Stimulated activated naive CD8-positive, alpha-beta T cell treated with anti-CD3 and anti-CD28 coated beads, Interleukin-15, amount 100 ng/mL, for 72 hours (primary cell): Measurements from ENCODE around the gene HOXB5.
A peak's percentile ranks its signal among the peaks of the same experiment; 100 is the strongest.

Experiments
- ATAC-seq: fragments of 150-1000 bp; cut with Tn5 transposase; 2 replicates; pipeline ENCODE4 v1.10.0; 2021; ENCODE audit warnings: mild to moderate bottlenecking, moderate library complexity
- DNase-seq, 2 donors: peaks; one replicate each; pipeline ENCODE4 v3.0.0; 2021 to 2022
- H3K27ac Mint-ChIP-seq, 2 donors: one replicate each; pipeline ENCODE4 v1.8.0; 2022; ENCODE audit warnings: mild to moderate bottlenecking in 2 of 2, mixed read lengths in 2 of 2, moderate library complexity in 2 of 2
- H3K27me3 Mint-ChIP-seq: one replicate; pipeline ENCODE4 v1.8.0; 2022; ENCODE audit warnings: mixed read lengths
- H3K4me1 Mint-ChIP-seq: one replicate; pipeline ENCODE4 v1.8.0; 2022; ENCODE audit warnings: mild to moderate bottlenecking, mixed read lengths
- H3K4me3 Mint-ChIP-seq, 2 donors: one replicate each; pipeline ENCODE4 v1.8.0; 2022; ENCODE audit warnings: mild to moderate bottlenecking in 2 of 2, mixed read lengths in 2 of 2, moderate library complexity in 1 of 2
- H3K9me3 Mint-ChIP-seq, 2 donors: one replicate each; pipeline ENCODE4 v1.8.0; 2022; ENCODE audit warnings: mixed read lengths in 2 of 2

HOXB5 gene

DNA sequence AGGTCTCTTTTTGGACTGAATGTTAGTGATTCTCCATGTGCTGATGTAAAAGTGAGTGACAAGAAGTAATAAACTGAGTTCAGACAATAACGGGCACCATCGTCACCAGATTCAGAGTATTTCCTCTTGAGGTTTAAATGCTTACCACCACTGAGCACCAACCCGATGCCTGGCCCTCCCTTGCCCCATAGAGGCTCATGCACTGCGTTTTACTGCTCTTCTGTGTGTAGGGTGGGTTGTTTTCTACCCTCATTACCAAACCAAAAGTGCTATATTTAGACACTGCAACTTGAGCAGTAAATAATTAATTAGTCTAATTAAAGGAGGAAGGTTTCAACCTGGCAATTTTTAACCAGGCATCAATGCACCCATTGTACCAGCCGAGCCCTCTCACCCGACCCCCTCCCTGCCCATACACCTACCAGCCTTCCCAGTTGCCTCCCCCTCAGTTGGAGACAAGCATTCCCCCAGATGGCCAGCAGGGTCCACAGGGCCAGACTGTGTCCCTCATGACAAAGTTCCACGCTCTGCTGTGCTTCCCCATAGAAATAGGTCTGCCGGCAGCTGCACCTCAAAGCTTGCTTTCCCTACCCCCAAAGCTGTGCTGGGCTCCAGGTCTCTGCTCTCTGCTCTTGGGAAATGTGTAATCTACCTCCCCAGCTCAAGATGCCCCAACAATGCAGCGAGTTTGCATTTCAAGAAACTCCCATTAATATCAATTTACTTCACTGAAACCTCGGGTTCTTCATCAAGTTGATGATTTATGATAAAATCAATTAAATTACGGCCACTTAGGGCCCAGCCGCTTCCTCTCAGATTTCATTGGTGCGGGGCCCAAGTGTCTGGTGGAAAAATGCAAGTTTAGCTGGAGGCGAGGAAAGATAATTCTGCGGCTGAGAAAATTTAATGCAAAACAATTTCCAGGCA, 31.4 kb downstream of the HOXB5 start:
- H3K4me3 Mint-ChIP-seq: no peak overlapping the region
- no peak overlapping the region for H3K27ac Mint-ChIP-seq
- no peaks in the 10 kb centered on the region for H3K4me1 Mint-ChIP-seq
- ATAC-seq: no peak
- H3K9me3 Mint-ChIP-seq: no peaks in the 10 kb centered on the region
- H3K27me3 Mint-ChIP-seq: peaks cover 43% of the 10 kb centered on the region
- DNase-seq: no peak

DNA sequence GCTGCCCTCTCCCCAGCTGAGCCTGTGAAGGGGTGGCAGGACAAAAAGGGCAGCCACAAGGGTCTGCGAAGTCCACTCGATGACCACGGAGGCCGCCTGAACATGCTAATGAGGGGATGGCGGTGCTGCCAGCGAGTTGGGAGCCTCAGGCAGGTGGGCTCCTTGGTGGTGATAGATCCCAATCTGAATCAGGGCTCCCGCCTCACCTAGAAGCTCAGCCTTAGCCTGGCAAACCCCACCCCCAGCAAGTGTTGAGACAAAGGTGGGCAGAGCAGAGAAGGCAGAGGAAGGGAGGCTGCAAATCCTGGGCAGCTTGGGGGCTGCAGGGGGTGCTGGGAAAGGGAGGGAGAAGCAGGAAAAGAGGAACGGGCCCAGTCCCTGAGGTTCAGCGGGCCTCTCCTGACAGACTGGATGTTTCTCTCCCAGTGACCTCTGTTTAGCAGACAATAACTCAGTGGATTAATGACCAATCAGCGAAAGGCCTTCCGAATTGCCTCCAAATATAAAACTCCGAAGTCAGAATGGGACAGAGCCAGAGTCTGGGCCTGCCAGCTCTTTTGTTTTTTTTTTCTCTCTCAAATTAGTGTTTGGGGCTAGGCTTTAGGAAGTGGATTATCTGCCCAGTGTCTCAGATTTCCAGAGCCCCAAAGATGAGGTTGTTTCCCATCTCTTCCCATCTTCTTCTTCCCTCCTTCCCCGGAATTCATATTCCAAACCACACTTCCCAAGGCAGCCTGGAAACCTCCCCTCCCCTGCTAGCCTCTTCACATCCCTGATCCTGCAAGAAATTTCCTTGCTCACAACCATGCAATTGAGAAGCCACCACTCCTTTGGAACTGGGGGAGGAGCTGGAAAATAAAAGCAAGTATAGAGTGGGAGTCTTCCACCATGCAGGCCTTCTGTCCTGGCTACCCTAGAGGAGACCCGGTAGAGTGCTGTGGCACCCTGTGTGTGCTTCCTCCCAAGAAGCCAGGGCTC, 33.5 kb downstream of the HOXB5 start:
- H3K27me3 Mint-ChIP-seq: peaks cover 63% of the 10 kb centered on the region
- no peaks in the 10 kb centered on the region for H3K9me3 Mint-ChIP-seq
- H3K27ac Mint-ChIP-seq: no peak overlapping the region
- no peak for ATAC-seq
- peaks cover 10% of the 10 kb centered on the region for H3K4me1 Mint-ChIP-seq
- H3K4me3 Mint-ChIP-seq: no peak overlapping the region
- no peak for DNase-seq

DNA sequence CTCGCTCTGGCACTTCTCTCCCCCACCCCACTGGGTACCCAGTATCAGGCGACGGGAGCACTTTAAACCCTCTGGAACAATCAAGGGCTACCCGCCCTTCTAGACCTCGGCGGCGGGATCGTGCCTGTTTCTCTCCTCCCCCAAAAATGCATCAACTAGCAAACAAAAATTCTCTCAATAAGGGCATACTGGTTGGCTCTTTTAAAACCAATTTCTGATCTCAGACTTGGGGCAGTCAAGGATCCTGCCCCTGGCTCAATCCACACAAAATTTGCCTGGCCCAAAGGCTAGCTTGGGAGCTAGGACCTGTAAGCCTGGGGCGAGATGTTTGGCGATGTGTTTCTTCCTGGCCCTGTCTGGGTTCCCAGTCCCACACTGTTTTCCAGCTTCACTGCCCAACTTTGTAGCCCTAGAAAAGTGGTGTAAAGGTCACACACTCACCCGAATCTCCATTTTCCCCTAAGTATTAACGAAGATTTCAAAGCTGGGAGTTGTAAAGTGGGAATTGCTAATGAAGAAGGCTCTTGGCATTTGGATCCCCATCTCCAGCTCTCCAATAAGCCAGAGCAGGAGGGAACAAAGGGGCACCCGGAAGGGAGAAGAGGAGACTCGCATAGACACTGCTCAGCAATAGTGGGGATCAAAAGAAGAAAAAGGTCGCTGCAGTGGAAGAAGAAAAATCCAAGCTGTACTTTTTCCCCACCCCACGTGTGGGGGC, 34.3 kb downstream of the HOXB5 start:
- no peak for ATAC-seq
- Mint-ChIP-seq H3K9me3 (no peaks in the 10 kb centered on the region), H3K27ac (no peak overlapping the region), H3K4me1 (peaks cover 18% of the 10 kb centered on the region), H3K4me3 (no peak overlapping the region), H3K27me3 (peaks cover 72% of the 10 kb centered on the region)
- DNase-seq: no peak

DNA sequence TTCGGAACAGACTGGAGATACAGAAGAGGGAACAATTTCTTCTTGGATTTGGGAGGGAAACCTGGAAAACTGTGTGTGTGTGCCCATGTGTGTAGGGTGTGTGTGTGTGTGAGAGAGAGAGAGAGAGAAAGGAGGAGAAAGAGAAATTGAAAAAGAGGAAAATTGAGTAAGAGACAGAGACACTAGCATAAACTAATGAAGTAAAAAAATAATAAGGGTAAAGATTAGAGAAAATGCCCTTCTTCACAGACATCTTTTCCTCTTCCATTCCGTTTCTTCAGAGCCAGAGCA, 34.8 kb downstream of the HOXB5 start:
- H3K27ac Mint-ChIP-seq: no peak overlapping the region
- H3K4me1 Mint-ChIP-seq: peaks cover 19% of the 10 kb centered on the region
- no peak overlapping the region for H3K4me3 Mint-ChIP-seq
- DNase-seq (no peak), ATAC-seq (no peak)
- H3K27me3 Mint-ChIP-seq: peaks cover 77% of the 10 kb centered on the region
- H3K9me3 Mint-ChIP-seq: no peaks in the 10 kb centered on the region

- no peak overlapping the region for H3K4me3 Mint-ChIP-seq
- ATAC-seq (no peak), DNase-seq (no peak)
- peaks cover 19% of the 10 kb centered on the region for H3K4me1 Mint-ChIP-seq
- H3K27ac Mint-ChIP-seq: no peak overlapping the region
- H3K27me3 Mint-ChIP-seq: peaks cover 74% of the 10 kb centered on the region
- no peaks in the 10 kb centered on the region for H3K9me3 Mint-ChIP-seq
These were observed 35.3 kb downstream of the HOXB5 start for GRCh38 chr17:48558057-48558830.

DNA sequence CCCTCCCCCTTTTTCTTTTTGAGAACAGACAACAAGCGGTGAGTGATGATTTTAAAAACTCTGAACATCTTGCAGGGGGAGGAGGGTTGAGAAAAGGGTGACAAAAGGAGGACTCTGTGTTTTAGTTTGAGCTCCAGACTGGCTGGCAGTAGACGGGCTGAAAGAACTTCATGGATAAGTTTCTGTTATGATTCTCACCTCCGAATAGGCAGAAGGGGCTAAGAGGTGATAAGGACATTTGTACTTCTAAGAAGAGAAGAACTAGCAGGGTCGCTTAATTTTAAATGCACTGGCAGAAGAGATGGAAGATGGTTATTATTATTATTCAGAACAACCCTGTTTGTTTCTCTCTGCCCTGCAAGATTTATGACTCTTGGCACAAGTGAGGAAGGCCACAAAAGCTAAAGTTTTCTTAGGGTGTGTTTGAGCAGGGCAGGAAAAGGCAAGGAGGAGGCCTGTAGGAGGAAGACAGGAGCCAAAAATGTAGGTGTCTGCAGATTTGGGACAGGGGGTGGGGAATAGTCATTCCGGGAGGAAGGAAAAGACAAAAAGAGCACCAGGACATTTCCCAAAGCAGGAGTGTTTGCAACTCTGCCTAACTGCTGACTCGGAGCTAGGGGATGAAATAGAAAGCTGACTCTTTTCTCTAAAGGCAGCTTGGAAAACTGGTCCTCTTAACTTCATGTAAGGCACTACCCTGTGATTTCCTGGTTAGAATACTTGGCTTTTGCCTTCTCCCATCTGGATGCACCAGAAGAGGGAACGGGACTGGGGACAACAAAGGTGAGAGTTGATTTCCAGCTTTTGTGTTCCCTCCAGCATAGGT, 36.8 kb downstream of the HOXB5 start:
- Mint-ChIP-seq H3K27ac (no peak overlapping the region), H3K4me3 (no peak overlapping the region), H3K9me3 (no peaks in the 10 kb centered on the region), H3K4me1 (peaks cover 19% of the 10 kb centered on the region), H3K27me3 (peaks cover 67% of the 10 kb centered on the region)
- DNase-seq: no peak
- ATAC-seq: no peak

GRCh38 chr17:48556229-48556575, 37.4 kb downstream of the HOXB5 start:
- H3K27ac Mint-ChIP-seq: no peak overlapping the region

GRCh38 chr17:48555258-48556228, 38.0 kb downstream of the HOXB5 start:
- DNase-seq (no peak), ATAC-seq (peak; percentile 71)
- H3K27ac Mint-ChIP-seq: peak overlapping the region in 1 of 2 donors; percentile 92
- peaks cover 64% of the 10 kb centered on the region for H3K27me3 Mint-ChIP-seq
- peak overlapping the region; percentile 76 to 92 for H3K4me3 Mint-ChIP-seq
- no peaks in the 10 kb centered on the region for H3K9me3 Mint-ChIP-seq
- peaks cover 19% of the 10 kb centered on the region for H3K4me1 Mint-ChIP-seq

More at GRCh38 chr17:48556229-48556575, 37.4 kb downstream of the HOXB5 start:
- H3K27me3 Mint-ChIP-seq: peaks cover 67% of the 10 kb centered on the region
- ATAC-seq (no peak), DNase-seq (no peak)
- no peaks in the 10 kb centered on the region for H3K9me3 Mint-ChIP-seq
- peak overlapping the region; percentile 64 to 68 for H3K4me3 Mint-ChIP-seq
- H3K4me1 Mint-ChIP-seq: peaks cover 19% of the 10 kb centered on the region

DNA sequence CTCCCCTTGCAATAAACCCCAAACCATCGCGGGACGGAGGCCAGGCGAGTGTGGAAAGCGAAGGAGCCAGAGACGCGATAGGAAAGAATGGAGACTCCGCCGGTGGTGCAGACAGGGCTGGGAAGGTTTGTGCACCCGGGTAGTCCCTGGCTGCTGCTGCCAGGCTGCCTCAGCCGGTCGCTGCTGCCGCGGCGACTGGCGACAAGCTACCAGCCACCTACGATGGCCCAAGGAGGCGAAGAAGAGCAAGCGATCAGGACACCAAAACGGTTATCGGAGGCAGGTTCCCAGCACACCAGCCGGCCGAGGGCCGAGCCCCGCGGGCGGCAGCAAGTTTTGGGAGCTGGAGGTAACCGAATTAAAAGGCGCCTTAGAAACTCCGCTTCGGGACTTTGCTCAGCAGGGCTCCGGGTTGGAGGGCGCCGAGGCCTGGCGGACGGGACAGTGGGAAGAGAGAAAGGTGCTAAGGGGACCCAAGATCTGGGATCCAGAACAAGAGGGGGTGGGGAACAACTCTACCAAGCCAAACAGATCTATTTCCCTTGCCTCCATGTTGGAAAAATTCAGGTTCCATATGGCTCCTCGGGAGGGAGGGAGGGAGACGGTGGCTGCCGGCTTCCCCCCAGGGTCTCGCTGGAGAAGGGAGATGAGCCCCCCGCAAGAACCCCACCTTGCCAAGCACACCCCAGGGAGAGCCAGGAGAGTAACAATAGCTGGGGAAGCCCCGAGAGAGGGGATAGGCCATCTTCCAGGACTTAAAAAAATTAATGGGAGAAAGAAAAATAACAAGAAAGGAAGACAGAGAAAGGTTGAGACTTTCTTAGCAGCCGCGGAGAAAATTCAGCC, 38.9 kb downstream of the HOXB5 start:
- peak overlapping the region; percentile 76 to 92 for H3K4me3 Mint-ChIP-seq
- peaks cover 19% of the 10 kb centered on the region for H3K4me1 Mint-ChIP-seq
- peak overlapping the region in 1 of 2 donors; percentile 92 for H3K27ac Mint-ChIP-seq
- ATAC-seq: no peak
- no peaks in the 10 kb centered on the region for H3K9me3 Mint-ChIP-seq
- no peak for DNase-seq
- peaks cover 55% of the 10 kb centered on the region for H3K27me3 Mint-ChIP-seq

DNA sequence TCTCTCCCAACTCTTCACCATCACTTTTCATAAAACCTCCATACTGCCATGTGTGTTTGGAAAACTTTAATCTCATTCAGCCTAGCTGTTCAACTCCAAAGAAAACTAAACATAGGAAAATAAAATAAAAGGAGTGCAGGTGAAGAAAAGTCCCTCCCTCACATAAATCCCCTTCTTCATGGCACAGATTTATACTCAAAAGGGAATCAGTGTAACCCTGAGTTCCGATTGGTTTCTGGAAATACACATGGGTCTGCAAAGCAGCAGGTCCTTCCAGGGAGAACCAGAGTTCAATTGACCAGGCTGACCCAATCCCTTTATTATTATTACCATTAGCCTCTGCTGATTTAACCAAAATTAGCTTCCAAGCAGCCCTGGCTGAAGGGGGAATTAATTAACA, 39.8 kb downstream of the HOXB5 start:
- no peak for DNase-seq
- Mint-ChIP-seq H3K4me1 (peaks cover 19% of the 10 kb centered on the region), H3K9me3 (no peaks in the 10 kb centered on the region), H3K27ac (no peak overlapping the region), H3K27me3 (peaks cover 48% of the 10 kb centered on the region), H3K4me3 (no peak overlapping the region)
- no peak for ATAC-seq

DNA sequence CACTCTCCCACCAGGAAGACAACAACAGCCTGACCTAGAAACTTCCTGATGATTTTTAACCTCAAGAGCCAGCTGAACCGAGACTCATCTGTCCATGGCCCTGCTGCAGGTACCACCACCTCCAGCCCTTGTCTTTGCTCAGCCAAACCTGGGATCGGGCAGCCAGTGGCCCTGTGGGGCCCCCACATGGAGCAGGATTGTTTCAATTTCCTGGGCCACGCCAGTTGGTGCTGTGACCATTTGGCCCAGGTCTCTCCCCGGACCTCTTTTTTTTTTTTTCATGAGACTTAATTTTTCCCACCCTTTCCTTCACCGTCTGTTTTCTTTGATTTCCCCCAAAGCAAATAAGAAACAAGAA, 40.4 kb downstream of the HOXB5 start:
- ATAC-seq: no peak
- no peaks in the 10 kb centered on the region for H3K9me3 Mint-ChIP-seq
- no peak overlapping the region for H3K4me3 Mint-ChIP-seq
- peaks cover 19% of the 10 kb centered on the region for H3K4me1 Mint-ChIP-seq
- DNase-seq: no peak
- H3K27ac Mint-ChIP-seq: no peak overlapping the region
- peaks cover 42% of the 10 kb centered on the region for H3K27me3 Mint-ChIP-seq

- Mint-ChIP-seq H3K9me3 (no peaks in the 10 kb centered on the region), H3K27ac (no peak overlapping the region), H3K4me1 (peaks cover 19% of the 10 kb centered on the region), H3K4me3 (no peak overlapping the region), H3K27me3 (peaks cover 36% of the 10 kb centered on the region)
- no peak for ATAC-seq
- DNase-seq: no peak
These were observed 41.0 kb downstream of the HOXB5 start for GRCh38 chr17:48552466-48553189.
